Upper lobe of left lung (tissue), 6 donors: ENCODE measurements around the gene RTN4. TPM values are rescaled to one million over a fixed set of nuclear protein-coding genes. Genes with fewer than 3 reads are reported as not detected.

Experiments used
- ATAC-seq, 2 donors: fragments of 200-7000 bp; cut with Tn5 transposase; one replicate each; pipeline ENCODE4 v1.9.1; 2022; ENCODE audit warnings: mild to moderate bottlenecking in 2 of 2, moderate library complexity in 2 of 2; ENCODE audit not compliant: low FRiP score in 2 of 2
- DNase-seq, 2 donors: peaks; one replicate each; pipeline ENCODE4 v3.0.0-alpha.2; 2019 to 2020
- H3K27ac ChIP-seq, 4 donors: fragments of 200-600 bp; sonication (generic); one replicate each; pipeline ENCODE4 v1.5.1; 2016 to 2019
- H3K27me3 ChIP-seq, 4 donors: fragments of 200-600 bp; sonication (generic); one replicate each; pipeline ENCODE4 v1.5.1; 2017 to 2019
- H3K36me3 ChIP-seq, 4 donors: fragments of 200-600 bp; sonication (generic); one replicate each; pipeline ENCODE4 v1.5.1; 2016 to 2019
- H3K4me1 ChIP-seq, 4 donors: fragments of 200-600 bp; sonication (generic); one replicate each; pipeline ENCODE4 v1.5.1; 2018 to 2019
- H3K4me3 ChIP-seq, 4 donors: fragments of 200-600 bp; sonication (generic); one replicate each; pipeline ENCODE4 v1.5.1; 2017 to 2019; ENCODE audit warnings: mild to moderate bottlenecking in 2 of 4, moderate library complexity in 1 of 4
- H3K9me3 ChIP-seq, 4 donors: fragments of 200-600 bp; sonication (generic); one replicate each; pipeline ENCODE4 v1.5.1; 2018 to 2019
- CTCF ChIP-seq, 6 experiments: fragments of 450-650 bp in 4 of 6; fragments of 200-600 bp in 2 of 6; sonication (generic) in 2 of 6; IDR thresholded peaks; one replicate each; pipeline ENCODE4 v1.5.1; 2016 to 2019; ENCODE audit warnings: antibody characterized with exemption in 6 of 6
- EP300 ChIP-seq, 4 donors: sonication (generic); formaldehyde crosslinking; IDR thresholded peaks; one replicate each; pipeline ENCODE4 v1.5.1; 2017; ENCODE audit warnings: antibody characterized with exemption in 4 of 4, control low read depth in 2 of 4
- POLR2A ChIP-seq, 4 donors: fragments of 450-650 bp; IDR thresholded peaks; one replicate each; pipeline ENCODE4 v1.5.1; 2016 to 2017; ENCODE audit warnings: antibody characterized with exemption in 4 of 4, mild to moderate bottlenecking in 2 of 4
- POLR2AphosphoS5 ChIP-seq, 2 donors: sonication (generic); formaldehyde crosslinking; IDR thresholded peaks; one replicate each; pipeline ENCODE4 v1.5.1; 2017; ENCODE audit warnings: antibody characterized with exemption in 2 of 2
- WGBS, 2 donors: methylation state at CpG; one replicate each; pipeline ENCODE4 v1.1.5; 2017 to 2018; 5-methylcytosine and 5-hydroxymethylcytosine counted together
- total RNA-seq, 6 donors: library from RNA; depleted of rRNA in 4 of 6; stranded (reverse); fragments of >200 nt in 4 of 6; gene quantifications; one replicate each; pipeline versions ENCODE4 v1.1.0 to v1.2.1, GENCODE V29; 2016 to 2021
- donor health status: DM: no; HTN: no; CAD: no; lungs with moderate emphysema.
- donor health status: DM: no; HTN: yes; CAD: no; lungs with severe emphysema.

RTN4 gene
- total RNA-seq, 6 donors from 2014 or later, result 128 to 345 (median 233) TPM

GRCh38 chr2:55047677-55048299, 2.5 kb downstream of the RTN4 start:
- H3K36me3 ChIP-seq, result no peaks in the 10 kb centered on the region
- TF ChIP-seq CTCF (IDR thresholded peaks at IDR 0.05) (no peak), POLR2AphosphoS5 (IDR thresholded peaks at IDR 0.05) (peak in 1 of 2 donors; percentile 24)
- no peaks in the 10 kb centered on the region for H3K27me3 ChIP-seq
- DNase-seq, result peak in 1 of 2 donors; percentile 57
- no peaks in the 10 kb centered on the region for H3K9me3 ChIP-seq
- WGBS, 2 donors, result 11 to 15% methylated on average over 9 of the region's 9 CpGs
- peak overlapping the region; percentile 67 to 93 (median 87) for H3K4me3 ChIP-seq
- peaks cover 36 to 55% (median 42%) of the 10 kb centered on the region in 4 donors for H3K4me1 ChIP-seq
- H3K27ac ChIP-seq, result peak overlapping the region; percentile 98 to 100 (median 99)
- no peak for ATAC-seq

- DNase-seq, result no peak
- Histone ChIP-seq H3K27ac (peak overlapping the region in 1 of 4 donors; percentile 99), H3K4me1 (peaks cover 26 to 46% (median 35%) of the 10 kb centered on the region in 4 donors), H3K4me3 (peak overlapping the region in 1 of 4 donors; percentile 3), H3K27me3 (no peaks in the 10 kb centered on the region), H3K9me3 (no peaks in the 10 kb centered on the region), H3K36me3 (no peaks in the 10 kb centered on the region)
- TF ChIP-seq EP300 (IDR thresholded peaks at IDR 0.05), result no peak
- TF ChIP-seq CTCF (IDR thresholded peaks at IDR 0.05), result no peak
- no peak for TF ChIP-seq POLR2A (IDR thresholded peaks at IDR 0.05)
- no peak for TF ChIP-seq POLR2AphosphoS5 (IDR thresholded peaks at IDR 0.05)
- WGBS, 2 donors, result 54 to 63% methylated on average over 6 of the region's 6 CpGs
- ATAC-seq, result no peak
Measured at GRCh38 chr2:55045780-55046179, 4.5 kb downstream of the RTN4 start.

- ATAC-seq (no peak), DNase-seq (no peak)
- Histone ChIP-seq H3K4me3 (no peak overlapping the region), H3K36me3 (no peaks in the 10 kb centered on the region), H3K27ac (no peak overlapping the region), H3K4me1 (peaks cover 28 to 53% (median 39%) of the 10 kb centered on the region in 4 donors), H3K9me3 (no peaks in the 10 kb centered on the region), H3K27me3 (no peaks in the 10 kb centered on the region)
- no peak for TF ChIP-seq POLR2AphosphoS5 (IDR thresholded peaks at IDR 0.05)
- TF ChIP-seq POLR2A (IDR thresholded peaks at IDR 0.05), result no peak
- TF ChIP-seq CTCF (IDR thresholded peaks at IDR 0.05), result no peak
- TF ChIP-seq EP300 (IDR thresholded peaks at IDR 0.05), result no peak
- 94 to 95% methylated on average over 8 of the region's 8 CpGs for WGBS, 2 donors
Measured at GRCh38 chr2:55043841-55044240, 6.4 kb downstream of the RTN4 start.

- Histone ChIP-seq H3K4me3 (no peak overlapping the region), H3K27ac (no peak overlapping the region), H3K36me3 (no peaks in the 10 kb centered on the region), H3K4me1 (peaks cover 9 to 30% (median 23%) of the 10 kb centered on the region in 4 donors), H3K9me3 (peaks cover 0 to 2% (median 0%) of the 10 kb centered on the region in 4 donors), H3K27me3 (no peaks in the 10 kb centered on the region)
- DNase-seq, result no peak
- TF ChIP-seq POLR2AphosphoS5 (IDR thresholded peaks at IDR 0.05) (no peak), POLR2A (IDR thresholded peaks at IDR 0.05) (no peak), EP300 (IDR thresholded peaks at IDR 0.05) (no peak), CTCF (IDR thresholded peaks at IDR 0.05) (no peak)
- no peak for ATAC-seq
- 59 to 65% methylated on average over 1 of the region's 1 CpG for WGBS, 2 donors
Measured at GRCh38 chr2:55038428-55038827, 11.8 kb downstream of the RTN4 start.

GRCh38 chr2:55035716-55036115, 14.5 kb downstream of the RTN4 start:
- H3K9me3 ChIP-seq, result peaks cover 0 to 2% (median 0%) of the 10 kb centered on the region in 4 donors
- 51 to 88% methylated on average over 2 of the region's 2 CpGs for WGBS, 2 donors
- H3K36me3 ChIP-seq, result no peaks in the 10 kb centered on the region
- H3K27ac ChIP-seq, result no peak overlapping the region
- peaks cover 23 to 37% (median 29%) of the 10 kb centered on the region in 4 donors for H3K4me1 ChIP-seq
- DNase-seq (no peak), ATAC-seq (no peak)
- H3K27me3 ChIP-seq, result no peaks in the 10 kb centered on the region
- TF ChIP-seq POLR2A (IDR thresholded peaks at IDR 0.05), result no peak
- TF ChIP-seq CTCF (IDR thresholded peaks at IDR 0.05), result no peak
- TF ChIP-seq EP300 (IDR thresholded peaks at IDR 0.05), result no peak
- TF ChIP-seq POLR2AphosphoS5 (IDR thresholded peaks at IDR 0.05), result no peak
- H3K4me3 ChIP-seq, result no peak overlapping the region
